ENCODE measurements around the gene PACSIN3.

GRCh38 chr11:47139878-47140277 is 46.4 kb downstream of the PACSIN3 start:
- TF ChIP-seq, protein P1, sequence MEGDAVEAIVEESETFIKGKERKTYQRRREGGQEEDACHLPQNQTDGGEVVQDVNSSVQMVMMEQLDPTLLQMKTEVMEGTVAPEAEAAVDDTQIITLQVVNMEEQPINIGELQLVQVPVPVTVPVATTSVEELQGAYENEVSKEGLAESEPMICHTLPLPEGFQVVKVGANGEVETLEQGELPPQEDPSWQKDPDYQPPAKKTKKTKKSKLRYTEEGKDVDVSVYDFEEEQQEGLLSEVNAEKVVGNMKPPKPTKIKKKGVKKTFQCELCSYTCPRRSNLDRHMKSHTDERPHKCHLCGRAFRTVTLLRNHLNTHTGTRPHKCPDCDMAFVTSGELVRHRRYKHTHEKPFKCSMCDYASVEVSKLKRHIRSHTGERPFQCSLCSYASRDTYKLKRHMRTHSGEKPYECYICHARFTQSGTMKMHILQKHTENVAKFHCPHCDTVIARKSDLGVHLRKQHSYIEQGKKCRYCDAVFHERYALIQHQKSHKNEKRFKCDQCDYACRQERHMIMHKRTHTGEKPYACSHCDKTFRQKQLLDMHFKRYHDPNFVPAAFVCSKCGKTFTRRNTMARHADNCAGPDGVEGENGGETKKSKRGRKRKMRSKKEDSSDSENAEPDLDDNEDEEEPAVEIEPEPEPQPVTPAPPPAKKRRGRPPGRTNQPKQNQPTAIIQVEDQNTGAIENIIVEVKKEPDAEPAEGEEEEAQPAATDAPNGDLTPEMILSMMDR (IDR thresholded peaks at IDR 0.05; ENCODE audit: low read depth, low read length, poor library complexity, severe bottlenecking): no peak
- no peak for TF ChIP-seq EZH2phosphoT487 (IDR thresholded peaks at IDR 0.05; ENCODE audit: borderline replicate concordance, low read length)
